PC-9 (cell line): ENCODE results near the gene FTHL17.

Experiments used
- EZH2 ChIP-seq: fragments of 200-600 bp; sonication (generic); IDR thresholded peaks from 2 replicates; pipeline ENCODE4 v1.8.0; 2017; ENCODE audit warnings: antibody characterized with exemption, low read depth
- TF ChIP-seq, protein P1 (sequence below): fragments of 200-600 bp; sonication (generic); conservative IDR thresholded peaks from 2 replicates; pipeline ENCODE4 v1.6.1; 2017; ENCODE audit warnings: mixed run types, antibody characterized with exemption, mild to moderate bottlenecking, moderate library complexity

DNA sequence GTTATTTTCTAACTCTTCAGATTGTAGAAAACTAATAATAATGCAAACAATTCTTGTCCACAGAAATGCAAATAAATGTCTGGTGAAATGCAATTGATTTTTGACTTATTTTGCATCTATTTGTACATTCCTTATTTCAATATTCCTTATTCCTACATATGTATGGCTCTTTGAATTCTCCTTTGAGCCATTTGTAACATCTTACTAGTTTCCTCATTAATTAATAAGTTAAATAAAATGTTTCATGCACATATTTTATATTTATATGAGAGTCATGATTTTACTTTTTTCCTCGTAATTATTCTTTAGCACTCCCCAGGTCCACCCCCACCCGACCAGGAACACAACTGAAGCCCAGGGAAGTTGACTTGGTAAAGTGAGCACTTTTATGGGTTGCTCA, 2.7 kb upstream of the FTHL17 start:
- TF ChIP-seq, protein P1, sequence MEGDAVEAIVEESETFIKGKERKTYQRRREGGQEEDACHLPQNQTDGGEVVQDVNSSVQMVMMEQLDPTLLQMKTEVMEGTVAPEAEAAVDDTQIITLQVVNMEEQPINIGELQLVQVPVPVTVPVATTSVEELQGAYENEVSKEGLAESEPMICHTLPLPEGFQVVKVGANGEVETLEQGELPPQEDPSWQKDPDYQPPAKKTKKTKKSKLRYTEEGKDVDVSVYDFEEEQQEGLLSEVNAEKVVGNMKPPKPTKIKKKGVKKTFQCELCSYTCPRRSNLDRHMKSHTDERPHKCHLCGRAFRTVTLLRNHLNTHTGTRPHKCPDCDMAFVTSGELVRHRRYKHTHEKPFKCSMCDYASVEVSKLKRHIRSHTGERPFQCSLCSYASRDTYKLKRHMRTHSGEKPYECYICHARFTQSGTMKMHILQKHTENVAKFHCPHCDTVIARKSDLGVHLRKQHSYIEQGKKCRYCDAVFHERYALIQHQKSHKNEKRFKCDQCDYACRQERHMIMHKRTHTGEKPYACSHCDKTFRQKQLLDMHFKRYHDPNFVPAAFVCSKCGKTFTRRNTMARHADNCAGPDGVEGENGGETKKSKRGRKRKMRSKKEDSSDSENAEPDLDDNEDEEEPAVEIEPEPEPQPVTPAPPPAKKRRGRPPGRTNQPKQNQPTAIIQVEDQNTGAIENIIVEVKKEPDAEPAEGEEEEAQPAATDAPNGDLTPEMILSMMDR, result no peak
- no peak for TF ChIP-seq EZH2
